GM12878 (cell line): Measurements from ENCODE around the gene SV2B. TPM values are rescaled to one million over a fixed set of nuclear protein-coding genes. Genes with fewer than 3 reads are reported as not detected.

ENCODE experiments used
- ATF7 ChIP-seq: fragments of 450-650 bp; IDR thresholded peaks from 2 replicates; pipeline ENCODE4 v1.6.1; 2016; ENCODE audit warnings: low read depth, mild to moderate bottlenecking
- BCL3 ChIP-seq: IDR thresholded peaks from 2 replicates; pipeline ENCODE4 v1.6.1; 2011; ENCODE audit warnings: borderline replicate concordance, low read depth, mild to moderate bottlenecking, moderate library complexity, low read length; ENCODE audit not compliant: insufficient read depth, poor library complexity, severe bottlenecking
- IRF5 ChIP-seq: fragments of 450-650 bp; IDR thresholded peaks from 2 replicates; pipeline ENCODE4 v1.6.1; 2017; ENCODE audit warnings: borderline replicate concordance
- MYC ChIP-seq: IDR thresholded peaks from 2 replicates; pipeline ENCODE4 v1.6.1; 2011; ENCODE audit warnings: mild to moderate bottlenecking, low read length, moderate library complexity, inconsistent platforms; ENCODE audit not compliant: insufficient read depth, insufficient replicate concordance, insufficient read length, severe bottlenecking
- ZNF622 ChIP-seq: fragments of 450-650 bp; IDR thresholded peaks from 2 replicates; pipeline ENCODE4 v1.6.1; 2017; ENCODE audit warnings: mild to moderate bottlenecking, inconsistent platforms
- polyA plus RNA-seq, 11 experiments: library from polyadenylated mRNA; depleted of rRNA in 4 of 11; unstranded in 6 of 11; stranded (reverse) in 5 of 11; fragments of >200 nt; fragmentation: Nextera tagmentation in 4 of 11; fragmentation: Illumina TruSeq in 1 of 11; extraction: Ambion mirVana in 4 of 11; extraction: Trizol in 1 of 11; gene quantifications; 1 replicate in 1 of 11; 2 replicates in 10 of 11; pipeline versions ENCODE4 v1.2.1 to v1.2.3, GENCODE V29; 2011 to 2016; ENCODE audit warnings: inconsistent platforms in 2 of 11, missing spikeins in 2 of 11, low read depth in 1 of 11
- total RNA-seq, 4 experiments: library from RNA; depleted of rRNA in 3 of 4; stranded (reverse); fragments of >200 nt in 3 of 4; fragmentation: Illumina TruSeq in 1 of 4; extraction: Trizol in 1 of 4; gene quantifications; 2 replicates each; pipeline versions ENCODE4 v1.2.1 to v1.2.3, GENCODE V29; 2013 to 2021
- TF ChIP-seq, protein P1 (sequence below): IDR thresholded peaks from 2 replicates; pipeline ENCODE4 v1.6.1; 2012; ENCODE audit warnings: low read length, inconsistent platforms
- TF ChIP-seq, protein P2 (sequence below): IDR thresholded peaks from 2 replicates; pipeline ENCODE4 v1.6.1; 2012; ENCODE audit warnings: low read depth, low read length, improper control_type of control experiment

The SV2B gene
- total and polyA plus RNA-seq, 10 of the 15 experiments (the other 5 are each of a cell fraction or from before 2014, with no cell fraction given) = 0.03 to 1.7 (median 1.3) TPM

DNA sequence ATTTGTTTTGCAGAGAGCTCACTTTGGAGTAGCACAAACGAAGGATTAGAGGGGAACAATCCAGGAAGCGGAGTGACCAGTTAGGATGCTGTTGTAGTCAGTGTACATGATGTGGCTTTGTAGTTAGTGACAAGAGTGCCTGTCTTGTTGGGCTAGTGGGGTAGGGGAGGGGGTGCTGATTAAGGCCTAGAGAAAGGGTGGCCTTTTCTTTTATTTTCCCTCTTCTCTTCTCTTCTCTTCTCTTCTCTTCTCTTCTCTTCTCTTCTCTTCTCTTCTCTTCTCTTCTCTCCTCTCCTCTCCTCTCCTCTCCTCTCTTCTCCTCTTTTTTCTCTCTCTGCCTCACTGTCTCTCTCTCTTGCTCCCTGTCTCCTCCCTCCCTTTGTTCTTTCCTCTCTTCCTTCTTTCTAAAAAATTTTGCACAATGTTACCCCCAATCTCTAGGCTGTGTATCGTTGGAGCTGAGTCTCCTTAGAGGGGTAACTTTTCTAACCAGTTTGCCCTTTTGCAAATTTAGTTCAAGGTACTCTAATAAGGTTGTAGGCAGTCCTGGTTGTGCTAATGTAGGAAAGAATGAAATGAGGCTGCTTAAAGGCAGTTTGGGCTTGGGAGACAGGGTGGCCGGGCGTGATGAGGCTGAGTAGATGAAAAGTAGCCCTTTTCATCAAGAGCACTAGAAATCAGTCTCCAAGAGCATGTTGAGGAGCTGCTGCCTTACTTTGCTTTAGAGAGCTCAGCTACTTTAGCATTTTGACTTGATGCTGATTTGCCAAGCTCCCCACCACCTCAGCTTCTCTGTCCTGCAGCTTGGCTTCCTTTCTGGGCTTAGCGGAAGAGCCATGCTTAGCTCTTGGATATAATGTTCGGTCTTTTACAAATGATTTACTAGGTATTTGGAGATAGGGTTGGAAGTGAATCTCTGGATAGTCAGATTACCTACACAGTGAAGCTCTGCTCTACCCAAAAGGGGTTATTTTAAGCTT lies 58.6 kb downstream of the SV2B start (continued):
- no peak for TF ChIP-seq BCL3
- no peak for TF ChIP-seq MYC
- TF ChIP-seq ZNF622 = no peak
- no peak for TF ChIP-seq ATF7
- no peak for TF ChIP-seq IRF5
- TF ChIP-seq, protein P1, sequence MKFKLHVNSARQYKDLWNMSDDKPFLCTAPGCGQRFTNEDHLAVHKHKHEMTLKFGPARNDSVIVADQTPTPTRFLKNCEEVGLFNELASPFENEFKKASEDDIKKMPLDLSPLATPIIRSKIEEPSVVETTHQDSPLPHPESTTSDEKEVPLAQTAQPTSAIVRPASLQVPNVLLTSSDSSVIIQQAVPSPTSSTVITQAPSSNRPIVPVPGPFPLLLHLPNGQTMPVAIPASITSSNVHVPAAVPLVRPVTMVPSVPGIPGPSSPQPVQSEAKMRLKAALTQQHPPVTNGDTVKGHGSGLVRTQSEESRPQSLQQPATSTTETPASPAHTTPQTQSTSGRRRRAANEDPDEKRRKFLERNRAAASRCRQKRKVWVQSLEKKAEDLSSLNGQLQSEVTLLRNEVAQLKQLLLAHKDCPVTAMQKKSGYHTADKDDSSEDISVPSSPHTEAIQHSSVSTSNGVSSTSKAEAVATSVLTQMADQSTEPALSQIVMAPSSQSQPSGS = no peak
- TF ChIP-seq, protein P2, sequence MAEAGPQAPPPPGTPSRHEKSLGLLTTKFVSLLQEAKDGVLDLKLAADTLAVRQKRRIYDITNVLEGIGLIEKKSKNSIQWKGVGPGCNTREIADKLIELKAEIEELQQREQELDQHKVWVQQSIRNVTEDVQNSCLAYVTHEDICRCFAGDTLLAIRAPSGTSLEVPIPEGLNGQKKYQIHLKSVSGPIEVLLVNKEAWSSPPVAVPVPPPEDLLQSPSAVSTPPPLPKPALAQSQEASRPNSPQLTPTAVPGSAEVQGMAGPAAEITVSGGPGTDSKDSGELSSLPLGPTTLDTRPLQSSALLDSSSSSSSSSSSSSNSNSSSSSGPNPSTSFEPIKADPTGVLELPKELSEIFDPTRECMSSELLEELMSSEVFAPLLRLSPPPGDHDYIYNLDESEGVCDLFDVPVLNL = no peak
